SK-N-SH (cell line): Measurements from ENCODE around the gene PPP1R3A.

Experiments
- SIN3A ChIP-seq: IDR thresholded peaks from 2 replicates; pipeline ENCODE4 v1.6.1; 2012; ENCODE audit warnings: low read depth, mild to moderate bottlenecking, low read length, moderate library complexity, borderline replicate concordance
- TF ChIP-seq, protein P1 (sequence below): fragments of 200-600 bp; sonication (generic); IDR thresholded peaks from 2 replicates; pipeline ENCODE4 v1.6.1; 2017; ENCODE audit warnings: antibody characterized with exemption, mild to moderate bottlenecking, moderate library complexity

DNA sequence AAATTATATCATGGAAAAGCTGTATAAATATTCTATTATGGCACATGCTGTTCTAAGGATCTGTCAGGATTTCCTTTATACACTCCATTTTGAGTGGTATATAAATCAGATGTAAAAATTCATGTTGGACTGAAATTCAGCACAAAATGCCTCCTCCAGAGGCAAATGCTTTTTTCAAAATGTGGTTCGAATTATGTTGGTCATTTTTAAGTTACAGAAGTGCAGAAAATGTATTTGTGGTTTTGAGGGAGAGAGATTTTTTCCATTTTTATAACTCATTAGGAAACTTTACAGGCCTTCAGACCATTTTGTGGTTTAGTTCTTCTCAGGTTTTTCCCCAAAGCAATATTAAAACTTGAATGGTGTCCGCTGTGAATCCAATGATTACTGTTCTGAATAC is 2.9 kb downstream of the PPP1R3A start:
- TF ChIP-seq, protein P1, sequence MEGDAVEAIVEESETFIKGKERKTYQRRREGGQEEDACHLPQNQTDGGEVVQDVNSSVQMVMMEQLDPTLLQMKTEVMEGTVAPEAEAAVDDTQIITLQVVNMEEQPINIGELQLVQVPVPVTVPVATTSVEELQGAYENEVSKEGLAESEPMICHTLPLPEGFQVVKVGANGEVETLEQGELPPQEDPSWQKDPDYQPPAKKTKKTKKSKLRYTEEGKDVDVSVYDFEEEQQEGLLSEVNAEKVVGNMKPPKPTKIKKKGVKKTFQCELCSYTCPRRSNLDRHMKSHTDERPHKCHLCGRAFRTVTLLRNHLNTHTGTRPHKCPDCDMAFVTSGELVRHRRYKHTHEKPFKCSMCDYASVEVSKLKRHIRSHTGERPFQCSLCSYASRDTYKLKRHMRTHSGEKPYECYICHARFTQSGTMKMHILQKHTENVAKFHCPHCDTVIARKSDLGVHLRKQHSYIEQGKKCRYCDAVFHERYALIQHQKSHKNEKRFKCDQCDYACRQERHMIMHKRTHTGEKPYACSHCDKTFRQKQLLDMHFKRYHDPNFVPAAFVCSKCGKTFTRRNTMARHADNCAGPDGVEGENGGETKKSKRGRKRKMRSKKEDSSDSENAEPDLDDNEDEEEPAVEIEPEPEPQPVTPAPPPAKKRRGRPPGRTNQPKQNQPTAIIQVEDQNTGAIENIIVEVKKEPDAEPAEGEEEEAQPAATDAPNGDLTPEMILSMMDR: no peak
- TF ChIP-seq SIN3A: no peak
